ENCODE results near the gene INPP4A.
"Not testable (repeated sequence)": the region's sequence is repeated elsewhere in the genome, so short reads cannot be mapped to it uniquely, and the experiment has no call there.

The INPP4A gene

DNA sequence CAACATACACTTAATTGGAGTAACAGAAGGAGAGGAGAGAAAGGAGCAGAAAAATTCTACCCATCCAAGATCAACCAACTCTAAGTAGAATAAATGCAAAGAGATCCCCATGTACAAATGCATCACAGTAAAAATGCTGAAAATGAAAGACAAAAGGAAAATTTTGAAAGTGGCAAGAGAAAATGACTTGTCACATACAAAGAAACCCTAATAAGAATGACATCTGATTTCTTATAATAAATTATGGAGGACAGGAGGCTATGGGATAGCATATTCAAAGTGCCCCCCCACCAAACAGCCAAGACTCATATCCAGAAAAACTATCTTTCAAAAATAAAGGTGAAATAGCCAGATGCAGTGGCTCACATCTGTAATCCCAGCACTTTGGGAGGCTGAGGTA is 22.2 kb upstream of the INPP4A start:
- Mint-ChIP-seq H3K4me1 (no peaks in the 10 kb centered on the region), H3K27ac (no peak overlapping the region)

DNA sequence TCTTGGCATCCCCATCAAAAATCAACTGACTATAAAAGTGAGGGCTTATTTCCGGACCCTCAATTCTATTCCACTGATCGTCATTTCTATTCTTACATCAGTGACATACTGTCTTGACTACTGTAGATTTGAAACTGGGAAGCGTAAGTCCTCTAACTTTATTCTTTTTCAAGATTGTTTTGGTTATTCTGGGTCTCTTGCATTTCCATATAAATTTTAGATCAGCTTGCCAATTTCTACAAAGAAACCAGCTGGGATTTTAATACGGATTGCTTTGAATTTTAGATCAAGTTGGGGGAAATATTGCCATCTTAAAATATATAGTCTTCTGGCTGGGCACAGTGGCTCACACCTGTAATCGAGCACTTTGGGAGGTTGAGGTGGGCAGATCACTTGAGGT is 17.9 kb upstream of the INPP4A start:
- H3K27me3 Mint-ChIP-seq = no peaks in the 10 kb centered on the region
- no peak overlapping the region for H3K27ac Mint-ChIP-seq
- H3K4me1 Mint-ChIP-seq = no peaks in the 10 kb centered on the region
- H3K36me3 Mint-ChIP-seq = peaks cover 9% of the 10 kb centered on the region
- H3K4me3 Mint-ChIP-seq = no peak overlapping the region
- H3K9me3 Mint-ChIP-seq = peaks cover 7% of the 10 kb centered on the region

More for the DNA sequence above, 22.2 kb upstream of the INPP4A start:
- Mint-ChIP-seq H3K36me3 (peaks cover 9% of the 10 kb centered on the region), H3K27me3 (no peaks in the 10 kb centered on the region), H3K4me3 (no peak overlapping the region), H3K9me3 (peaks cover 8% of the 10 kb centered on the region)

DNA sequence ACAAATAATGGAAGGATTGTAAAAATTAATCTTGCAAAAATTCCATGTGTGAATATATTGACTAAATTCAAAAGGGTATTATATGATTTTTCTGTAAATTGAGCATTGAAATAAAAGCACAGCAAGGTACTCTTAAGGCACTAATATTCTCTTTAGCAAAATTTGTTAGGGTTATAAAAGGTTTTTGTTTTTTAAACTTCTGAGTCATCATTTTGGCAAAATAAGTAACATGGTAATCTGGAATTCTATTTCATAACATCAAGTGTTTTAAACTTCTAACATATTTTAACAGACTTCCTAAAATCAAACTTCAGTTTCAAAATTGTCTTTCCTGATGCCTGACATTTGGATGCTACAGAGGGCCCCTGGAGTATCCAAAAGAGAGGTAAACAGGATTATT is 12.5 kb upstream of the INPP4A start:
- H3K36me3 Mint-ChIP-seq = peaks cover 2% of the 10 kb centered on the region
- no peaks in the 10 kb centered on the region for H3K4me1 Mint-ChIP-seq
- H3K4me3 Mint-ChIP-seq = no peak overlapping the region
- H3K9me3 Mint-ChIP-seq = no peaks in the 10 kb centered on the region
- no peaks in the 10 kb centered on the region for H3K27me3 Mint-ChIP-seq
- H3K27ac Mint-ChIP-seq = no peak overlapping the region

GRCh38 chr2:98433363-98433964 is 11.2 kb upstream of the INPP4A start:
- peaks cover 4% of the 10 kb centered on the region for H3K4me1 Mint-ChIP-seq
- H3K27me3 Mint-ChIP-seq = no peaks in the 10 kb centered on the region

GRCh38 chr2:98434492-98434891 is 10.2 kb upstream of the INPP4A start:
- H3K4me3 Mint-ChIP-seq = no peak overlapping the region
- H3K27ac Mint-ChIP-seq = no peak overlapping the region
- H3K4me1 Mint-ChIP-seq = peaks cover 12% of the 10 kb centered on the region
- peaks cover 5% of the 10 kb centered on the region for H3K9me3 Mint-ChIP-seq
- no peaks in the 10 kb centered on the region for H3K27me3 Mint-ChIP-seq
- peaks cover 7% of the 10 kb centered on the region for H3K36me3 Mint-ChIP-seq

More at GRCh38 chr2:98433363-98433964, 11.2 kb upstream of the INPP4A start:
- Mint-ChIP-seq H3K9me3 (peaks cover 2% of the 10 kb centered on the region), H3K4me3 (no peak overlapping the region), H3K27ac (no peak overlapping the region), H3K36me3 (peaks cover 2% of the 10 kb centered on the region)

- not testable (repeated sequence) for H3K9me3 Mint-ChIP-seq
Observed at GRCh38 chr2:98435670-98436069, 9.0 kb upstream of the INPP4A start.

DNA sequence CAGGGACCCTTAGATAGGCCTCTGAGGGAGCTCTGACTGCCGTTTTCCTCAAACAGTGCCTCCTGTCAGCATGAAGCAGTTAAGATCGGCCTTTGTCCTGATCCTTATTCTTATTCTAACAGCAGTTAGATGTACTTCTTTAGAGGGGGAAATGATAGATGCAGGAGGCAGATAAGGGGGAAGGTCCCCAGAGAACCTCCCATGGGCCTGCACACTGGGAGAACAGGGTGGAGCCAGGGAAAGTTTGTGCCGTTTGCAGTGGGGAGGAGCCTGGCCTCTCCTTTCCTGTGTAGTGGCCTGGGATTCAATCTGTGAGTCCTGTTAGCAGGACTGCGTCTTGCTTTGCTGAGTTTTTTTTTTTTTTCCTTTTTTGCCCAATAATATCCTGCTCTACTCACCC is 7.9 kb upstream of the INPP4A start:
- Mint-ChIP-seq H3K4me1 (peaks cover 12% of the 10 kb centered on the region), H3K27ac (peak overlapping the region; percentile 59), H3K4me3 (no peak overlapping the region), H3K27me3 (no peaks in the 10 kb centered on the region), H3K36me3 (peaks cover 7% of the 10 kb centered on the region), H3K9me3 (peaks cover 5% of the 10 kb centered on the region)

More at GRCh38 chr2:98435670-98436069, 9.0 kb upstream of the INPP4A start:
- peaks cover 12% of the 10 kb centered on the region for H3K4me1 Mint-ChIP-seq
- H3K36me3 Mint-ChIP-seq, H3K4me3 Mint-ChIP-seq, H3K27me3 Mint-ChIP-seq: not testable (repeated sequence)
- H3K27ac Mint-ChIP-seq = peak overlapping the region; percentile 46

- peak overlapping the region; percentile 95 for H3K27ac Mint-ChIP-seq
Observed at GRCh38 chr2:98438190-98439133, 6.2 kb upstream of the INPP4A start.

GRCh38 chr2:98441706-98442450 is 2.8 kb upstream of the INPP4A start:
- peaks cover 5% of the 10 kb centered on the region for H3K36me3 Mint-ChIP-seq
- H3K9me3 Mint-ChIP-seq = peaks cover 5% of the 10 kb centered on the region
- H3K4me1 Mint-ChIP-seq = peaks cover 32% of the 10 kb centered on the region
- no peaks in the 10 kb centered on the region for H3K27me3 Mint-ChIP-seq
- H3K27ac Mint-ChIP-seq = peak overlapping the region; percentile 75
- peak overlapping the region; percentile 24 for H3K4me3 Mint-ChIP-seq

More at GRCh38 chr2:98438190-98439133, 6.2 kb upstream of the INPP4A start:
- peaks cover 5% of the 10 kb centered on the region for H3K9me3 Mint-ChIP-seq
- no peaks in the 10 kb centered on the region for H3K27me3 Mint-ChIP-seq
- peak overlapping the region; percentile 70 for H3K4me3 Mint-ChIP-seq
- peaks cover 12% of the 10 kb centered on the region for H3K4me1 Mint-ChIP-seq
- H3K36me3 Mint-ChIP-seq = peaks cover 7% of the 10 kb centered on the region

DNA sequence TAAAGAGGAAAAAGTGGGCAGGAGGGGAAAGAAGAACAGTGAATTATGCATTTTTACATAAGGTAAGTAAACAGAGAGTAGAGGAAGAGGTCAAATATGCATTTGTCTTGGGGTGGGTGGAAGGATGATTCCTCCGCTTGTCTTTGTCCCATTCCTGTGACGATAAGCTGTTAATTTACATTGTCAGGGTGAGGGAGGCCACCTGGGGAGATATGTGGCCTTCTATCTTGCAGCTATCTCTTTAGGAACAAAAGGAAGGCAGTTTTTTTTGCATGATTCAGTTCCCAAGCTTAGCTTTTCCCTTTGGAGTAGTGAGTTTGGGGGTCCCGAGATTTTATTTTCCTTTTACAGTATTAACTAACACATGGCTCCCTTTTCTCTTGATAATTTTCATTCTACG is 2.2 kb upstream of the INPP4A start:
- H3K27ac Mint-ChIP-seq = peak overlapping the region; percentile 75
- H3K27me3 Mint-ChIP-seq = no peaks in the 10 kb centered on the region
- peaks cover 5% of the 10 kb centered on the region for H3K9me3 Mint-ChIP-seq
- peak overlapping the region; percentile 24 for H3K4me3 Mint-ChIP-seq
- H3K36me3 Mint-ChIP-seq = peaks cover 5% of the 10 kb centered on the region
- H3K4me1 Mint-ChIP-seq = peaks cover 38% of the 10 kb centered on the region

- no peaks in the 10 kb centered on the region for H3K9me3 Mint-ChIP-seq
- H3K27ac Mint-ChIP-seq = peak overlapping the region; percentile 96
- peak overlapping the region; percentile 94 for H3K4me3 Mint-ChIP-seq
- H3K36me3 Mint-ChIP-seq = no peaks in the 10 kb centered on the region
- peaks cover 50% of the 10 kb centered on the region for H3K4me1 Mint-ChIP-seq
- H3K27me3 Mint-ChIP-seq = no peaks in the 10 kb centered on the region
Observed at GRCh38 chr2:98445177-98445682, 572 bp downstream of the INPP4A start.

- H3K4me1 Mint-ChIP-seq = peaks cover 57% of the 10 kb centered on the region
- no peaks in the 10 kb centered on the region for H3K27me3 Mint-ChIP-seq
- no peaks in the 10 kb centered on the region for H3K9me3 Mint-ChIP-seq
- H3K27ac Mint-ChIP-seq = peak overlapping the region; percentile 96
- peak overlapping the region; percentile 94 for H3K4me3 Mint-ChIP-seq
- H3K36me3 Mint-ChIP-seq = no peaks in the 10 kb centered on the region
Observed at GRCh38 chr2:98445683-98446581, 1.3 kb downstream of the INPP4A start.

- H3K4me1 Mint-ChIP-seq = peaks cover 67% of the 10 kb centered on the region
- peak overlapping the region; percentile 96 for H3K27ac Mint-ChIP-seq
- H3K36me3 Mint-ChIP-seq = no peaks in the 10 kb centered on the region
- H3K9me3 Mint-ChIP-seq = no peaks in the 10 kb centered on the region
- H3K27me3 Mint-ChIP-seq = no peaks in the 10 kb centered on the region
- H3K4me3 Mint-ChIP-seq = peak overlapping the region; percentile 94
Observed at GRCh38 chr2:98446850-98447249, 2.2 kb downstream of the INPP4A start.

GRCh38 chr2:98448441-98449145 is 3.9 kb downstream of the INPP4A start:
- Mint-ChIP-seq H3K27ac (peak overlapping the region; percentile 73), H3K4me3 (peak overlapping the region; percentile 69), H3K9me3 (no peaks in the 10 kb centered on the region), H3K4me1 (peaks cover 84% of the 10 kb centered on the region), H3K27me3 (no peaks in the 10 kb centered on the region), H3K36me3 (no peaks in the 10 kb centered on the region)
